ENCODE data around the gene TRIM2. TPM values are rescaled to one million over a fixed set of nuclear protein-coding genes. Genes with fewer than 3 reads are reported as not detected.
A peak's percentile ranks its signal among the peaks of the same experiment; 100 is the strongest.

TRIM2 gene
- total and polyA plus RNA-seq, 2 experiments from 2014 or later = 32.7 to 40.4 TPM

DNA sequence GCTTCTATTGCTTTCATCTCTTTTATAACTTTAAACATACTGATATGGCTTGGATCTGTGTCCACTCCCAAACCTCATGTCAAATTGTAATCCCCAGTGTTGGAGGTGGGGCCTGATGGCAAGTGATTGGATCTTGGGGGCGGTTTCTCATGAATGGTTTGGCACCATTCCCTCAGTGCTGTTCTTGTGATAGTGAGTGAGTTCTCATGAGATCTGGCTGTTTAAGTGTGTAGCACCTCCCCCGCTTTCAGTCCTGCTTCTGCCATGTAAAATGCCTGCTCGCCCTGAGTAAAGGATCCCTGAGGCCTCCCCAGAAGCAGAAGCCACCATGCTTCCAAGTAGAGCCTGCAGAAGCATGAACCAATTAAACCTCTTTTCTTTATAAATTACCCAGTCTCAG, 157.9 kb downstream of the TRIM2 start:
- DNase-seq (ENCODE audit: low read depth in 1 of 2, low spot score in 1 of 2) = peak; percentile 52 to 66
- Histone ChIP-seq H3K36me3 (no peaks in the 10 kb centered on the region), H3K27ac (peak overlapping the region; percentile 43), H3K4me3 (no peak overlapping the region), H3K9me3 (ENCODE audit: low read depth) (no peaks in the 10 kb centered on the region), H3K27me3 (no peaks in the 10 kb centered on the region), H3K4me1 (ENCODE audit: low read depth) (peaks cover 8% of the 10 kb centered on the region)
- TF ChIP-seq, protein P1, sequence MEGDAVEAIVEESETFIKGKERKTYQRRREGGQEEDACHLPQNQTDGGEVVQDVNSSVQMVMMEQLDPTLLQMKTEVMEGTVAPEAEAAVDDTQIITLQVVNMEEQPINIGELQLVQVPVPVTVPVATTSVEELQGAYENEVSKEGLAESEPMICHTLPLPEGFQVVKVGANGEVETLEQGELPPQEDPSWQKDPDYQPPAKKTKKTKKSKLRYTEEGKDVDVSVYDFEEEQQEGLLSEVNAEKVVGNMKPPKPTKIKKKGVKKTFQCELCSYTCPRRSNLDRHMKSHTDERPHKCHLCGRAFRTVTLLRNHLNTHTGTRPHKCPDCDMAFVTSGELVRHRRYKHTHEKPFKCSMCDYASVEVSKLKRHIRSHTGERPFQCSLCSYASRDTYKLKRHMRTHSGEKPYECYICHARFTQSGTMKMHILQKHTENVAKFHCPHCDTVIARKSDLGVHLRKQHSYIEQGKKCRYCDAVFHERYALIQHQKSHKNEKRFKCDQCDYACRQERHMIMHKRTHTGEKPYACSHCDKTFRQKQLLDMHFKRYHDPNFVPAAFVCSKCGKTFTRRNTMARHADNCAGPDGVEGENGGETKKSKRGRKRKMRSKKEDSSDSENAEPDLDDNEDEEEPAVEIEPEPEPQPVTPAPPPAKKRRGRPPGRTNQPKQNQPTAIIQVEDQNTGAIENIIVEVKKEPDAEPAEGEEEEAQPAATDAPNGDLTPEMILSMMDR (IDR thresholded peaks at IDR 0.05; ENCODE audit: low read depth, low read length) = no peak

DNA sequence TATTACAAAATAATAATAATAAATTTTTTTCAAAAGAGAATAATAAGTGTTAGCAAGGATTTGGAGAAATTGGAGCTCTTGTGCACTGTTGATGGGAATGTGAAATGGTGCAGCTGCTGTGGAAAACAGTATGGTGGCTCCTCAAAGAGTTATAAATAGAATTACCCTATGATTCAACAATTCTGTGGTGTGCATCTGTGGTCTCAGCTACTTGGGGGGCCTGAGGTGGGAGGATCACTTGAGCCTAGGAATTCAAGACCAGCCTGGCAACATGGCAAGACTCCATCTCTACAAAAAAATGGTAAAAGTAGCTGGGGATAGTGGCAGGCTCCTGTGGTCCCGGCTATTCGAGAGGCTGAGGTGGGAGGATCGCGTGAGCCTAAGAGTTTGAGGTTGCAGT, 159.8 kb downstream of the TRIM2 start:
- Histone ChIP-seq H3K36me3 (no peaks in the 10 kb centered on the region), H3K9me3 (ENCODE audit: low read depth) (no peaks in the 10 kb centered on the region), H3K4me1 (ENCODE audit: low read depth) (peaks cover 8% of the 10 kb centered on the region), H3K4me3 (no peak overlapping the region), H3K27ac (no peak overlapping the region), H3K27me3 (no peaks in the 10 kb centered on the region)
- peak in 1 of 2 donors; percentile 42 for DNase-seq (ENCODE audit: low read depth in 1 of 2, low spot score in 1 of 2)
- TF ChIP-seq, protein P1 (IDR thresholded peaks at IDR 0.05; ENCODE audit: low read depth, low read length) = no peak

DNA sequence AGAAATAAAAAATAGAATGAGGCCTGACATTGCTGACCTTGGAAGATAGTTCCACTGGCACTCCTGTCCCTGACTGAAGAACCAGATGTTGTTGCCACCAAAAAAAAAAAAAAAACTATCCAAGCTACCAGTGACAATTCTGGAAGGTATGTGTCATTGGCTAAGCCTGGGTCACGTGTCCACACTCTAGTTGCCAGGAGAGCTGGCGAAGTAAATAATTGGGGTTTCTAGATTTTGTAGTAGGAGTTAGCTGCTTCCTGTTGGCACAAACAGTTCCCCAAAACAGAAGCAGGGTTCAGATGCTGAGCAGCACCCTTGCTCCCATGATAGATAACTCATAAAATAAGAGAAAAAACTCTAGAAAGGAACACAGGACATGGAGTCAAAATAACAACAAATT, 160.8 kb downstream of the TRIM2 start:
- Histone ChIP-seq H3K4me3 (no peak overlapping the region), H3K36me3 (no peaks in the 10 kb centered on the region), H3K9me3 (ENCODE audit: low read depth) (no peaks in the 10 kb centered on the region), H3K27me3 (no peaks in the 10 kb centered on the region), H3K27ac (no peak overlapping the region), H3K4me1 (ENCODE audit: low read depth) (peaks cover 8% of the 10 kb centered on the region)
- DNase-seq (ENCODE audit: low read depth in 1 of 2, low spot score in 1 of 2) = no peak
- TF ChIP-seq, protein P1 (IDR thresholded peaks at IDR 0.05; ENCODE audit: low read depth, low read length) = no peak

- Histone ChIP-seq H3K27me3 (no peaks in the 10 kb centered on the region), H3K4me3 (no peak overlapping the region), H3K36me3 (no peaks in the 10 kb centered on the region), H3K9me3 (ENCODE audit: low read depth) (no peaks in the 10 kb centered on the region), H3K27ac (no peak overlapping the region), H3K4me1 (ENCODE audit: low read depth) (peaks cover 8% of the 10 kb centered on the region)
- TF ChIP-seq, protein P1 (IDR thresholded peaks at IDR 0.05; ENCODE audit: low read depth, low read length) = no peak
- DNase-seq (ENCODE audit: low read depth in 1 of 2, low spot score in 1 of 2) = no peak
These were observed 162.2 kb downstream of the TRIM2 start for GRCh38 chr4:153366486-153366885.

- Histone ChIP-seq H3K4me3 (no peak overlapping the region), H3K4me1 (ENCODE audit: low read depth) (peaks cover 5% of the 10 kb centered on the region), H3K9me3 (ENCODE audit: low read depth) (no peaks in the 10 kb centered on the region), H3K36me3 (no peaks in the 10 kb centered on the region), H3K27me3 (no peaks in the 10 kb centered on the region), H3K27ac (no peak overlapping the region)
- TF ChIP-seq, protein P1 (IDR thresholded peaks at IDR 0.05; ENCODE audit: low read depth, low read length) = no peak
- no peak for DNase-seq (ENCODE audit: low read depth in 1 of 2, low spot score in 1 of 2)
These were observed 162.8 kb downstream of the TRIM2 start for GRCh38 chr4:153367092-153367491.

DNA sequence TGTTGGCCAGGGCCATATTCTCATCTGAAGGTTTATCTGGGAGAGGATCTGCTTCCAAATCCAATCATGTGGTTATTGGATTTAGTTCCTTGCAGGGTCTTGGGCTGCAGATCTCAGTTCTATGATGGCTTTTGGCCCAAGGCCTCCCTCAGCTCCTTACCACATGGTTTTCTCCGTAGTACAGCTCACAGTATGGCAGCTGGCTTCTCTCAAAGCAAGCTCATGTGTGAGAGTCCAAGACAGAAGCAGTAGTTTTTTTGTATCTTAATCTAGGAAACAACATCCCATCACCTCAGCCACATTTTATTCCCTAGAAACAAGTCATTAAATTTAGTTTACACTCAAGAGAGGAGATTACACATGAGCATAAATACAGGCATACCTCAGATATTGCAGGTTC, 164.8 kb downstream of the TRIM2 start:
- H3K4me1 ChIP-seq (ENCODE audit: low read depth) = no peaks in the 10 kb centered on the region

More for the DNA sequence above, 164.8 kb downstream of the TRIM2 start:
- no peak for DNase-seq (ENCODE audit: low read depth in 1 of 2, low spot score in 1 of 2)
- Histone ChIP-seq H3K27me3 (no peaks in the 10 kb centered on the region), H3K27ac (no peak overlapping the region), H3K9me3 (ENCODE audit: low read depth) (no peaks in the 10 kb centered on the region), H3K4me3 (no peak overlapping the region), H3K36me3 (no peaks in the 10 kb centered on the region)
- TF ChIP-seq, protein P1 (IDR thresholded peaks at IDR 0.05; ENCODE audit: low read depth, low read length) = no peak

Measured in cardiac muscle cell (in vitro differentiated cells and primary cell).